ENCODE data around the gene WT1.

The WT1 gene

GRCh38 chr11:32420937-32421901, 14.1 kb downstream of the WT1 start:
- DNase-seq, result peak; percentile 95

GRCh38 chr11:32420139-32420538, 15.2 kb downstream of the WT1 start:
- DNase-seq, result no peak

DNA sequence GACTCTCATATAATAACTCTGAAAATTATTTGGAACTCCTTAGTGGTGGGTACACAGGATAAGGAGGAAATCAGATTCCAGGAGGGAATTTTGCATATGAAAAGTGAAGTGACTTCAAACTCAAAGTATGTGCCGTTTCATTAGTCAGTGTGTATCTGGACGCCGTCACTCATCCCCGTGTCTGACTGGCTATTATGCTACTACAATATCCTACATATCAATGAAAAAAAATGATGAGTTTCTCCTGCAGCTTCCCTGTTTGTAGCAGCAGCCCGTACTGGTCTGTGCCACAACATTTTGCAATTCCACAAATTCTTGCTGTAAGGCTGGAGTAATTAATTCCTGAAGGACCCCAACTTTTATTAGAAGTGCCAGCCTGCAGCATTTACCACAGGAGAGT, 16.5 kb downstream of the WT1 start:
- no peak for DNase-seq

GRCh38 chr11:32417806-32418205, 17.5 kb downstream of the WT1 start:
- no peak for DNase-seq

GRCh38 chr11:32416301-32416700, 19.0 kb downstream of the WT1 start:
- DNase-seq, result no peak

- DNase-seq, result no peak
These were observed 20.4 kb downstream of the WT1 start for GRCh38 chr11:32414925-32415324.

DNA sequence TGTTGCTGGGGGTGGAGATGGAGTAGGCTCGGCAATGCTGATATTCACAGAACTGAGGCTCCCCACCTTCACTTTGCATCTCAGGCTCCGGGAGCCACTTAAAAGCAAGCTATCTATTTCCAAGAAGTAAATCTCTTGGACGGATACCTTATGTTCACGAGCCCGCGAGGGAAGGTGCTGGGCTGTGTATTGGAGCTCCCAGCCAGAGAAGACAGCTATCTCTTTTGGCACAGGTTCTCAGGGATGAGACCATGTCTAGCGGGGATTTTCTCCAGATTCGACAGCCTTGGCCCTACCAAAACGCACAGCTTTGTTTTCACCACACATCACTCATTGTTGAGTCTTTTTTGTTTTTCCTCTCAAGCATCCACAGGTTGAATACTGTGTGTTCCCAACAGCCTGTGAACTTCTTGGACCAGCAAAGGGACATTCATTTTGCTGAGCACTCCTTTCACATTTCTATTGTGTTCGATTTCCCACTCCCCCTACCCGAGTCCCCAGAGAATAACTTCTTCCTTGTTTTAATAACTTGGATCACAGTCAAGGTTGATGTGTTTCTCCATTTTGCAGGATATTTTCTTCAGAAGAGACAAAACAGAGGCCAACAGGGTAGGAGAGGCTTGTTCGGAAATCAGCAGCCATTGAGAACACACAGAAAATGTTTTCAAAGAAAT, 23.3 kb downstream of the WT1 start:
- DNase-seq, result no peak

- no peak for DNase-seq
These were observed 29.7 kb downstream of the WT1 start for GRCh38 chr11:32405592-32405991.

- no peak for DNase-seq
These were observed 32.5 kb downstream of the WT1 start for GRCh38 chr11:32402836-32403235.

DNA sequence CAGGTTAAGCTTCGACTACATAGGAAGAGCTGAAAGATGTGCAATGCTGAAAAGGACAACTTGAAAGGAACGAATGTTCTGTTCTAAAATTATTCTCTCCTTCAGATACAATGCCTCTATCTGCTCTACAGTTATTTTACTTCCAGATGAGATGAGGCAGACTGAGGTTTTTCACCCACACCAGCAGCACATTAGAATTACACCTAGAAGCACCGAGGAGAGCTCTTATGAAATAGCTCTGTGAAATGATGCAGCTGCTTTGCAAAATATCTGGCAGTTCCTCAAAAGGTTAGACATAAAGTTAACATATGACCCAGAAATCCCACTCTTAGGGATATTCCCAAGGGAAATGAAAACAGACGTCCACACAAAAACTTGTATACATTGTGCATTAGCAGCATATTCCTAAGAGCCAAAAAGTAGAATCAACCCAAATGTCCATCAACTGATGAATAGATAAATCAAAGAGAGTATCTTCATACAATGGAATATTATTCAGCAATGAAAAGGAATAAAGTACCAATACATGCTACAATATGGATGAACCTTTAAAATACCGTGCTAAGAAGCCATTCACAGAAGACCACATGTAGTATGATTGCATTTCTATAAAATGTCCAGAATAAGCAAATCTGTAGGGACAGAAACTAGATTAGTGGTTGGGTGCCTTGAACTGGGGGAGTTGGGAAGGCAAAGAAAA, 34.5 kb downstream of the WT1 start:
- no peak for DNase-seq

DNA sequence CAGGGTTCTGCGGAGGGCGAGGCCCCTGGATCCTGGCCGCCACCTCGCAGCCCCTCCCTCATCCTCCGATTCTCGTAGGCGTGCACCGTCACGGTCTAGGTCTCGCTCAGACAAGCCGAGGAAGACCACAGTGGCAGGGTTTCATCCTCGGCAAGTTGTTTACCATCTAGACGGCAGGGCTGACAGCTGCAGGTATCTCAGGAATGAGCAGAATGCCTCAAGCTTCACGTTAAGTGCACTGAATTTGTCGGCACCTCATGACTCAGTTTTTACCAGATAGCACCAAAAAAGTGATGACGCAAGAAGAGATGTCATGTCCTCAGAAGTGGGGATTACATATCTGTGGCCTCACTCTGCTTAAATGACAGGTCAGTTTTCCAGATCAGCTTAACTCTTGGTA, 35.1 kb downstream of the WT1 start:
- DNase-seq, result no peak

DNA sequence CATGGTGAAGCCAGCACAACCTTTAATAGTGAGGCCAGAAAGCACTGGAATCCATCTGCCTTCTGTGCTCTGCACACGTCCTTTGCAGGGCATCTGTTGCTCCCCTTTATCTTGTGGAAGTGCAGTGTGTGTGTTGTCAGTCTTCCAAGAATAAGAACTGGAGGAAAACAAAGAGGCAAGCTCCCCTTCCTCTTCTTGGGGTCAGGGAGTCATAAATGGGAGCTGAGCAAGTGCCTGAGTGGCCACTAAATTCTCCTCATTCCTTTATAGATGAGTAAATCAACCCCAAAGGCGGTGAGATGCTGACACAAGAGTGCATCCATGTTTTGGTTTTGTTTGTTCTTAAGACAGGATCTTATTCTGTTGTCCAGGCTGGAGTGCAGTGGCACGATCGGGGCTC, 38.3 kb downstream of the WT1 start:
- no peak for DNase-seq

DNA sequence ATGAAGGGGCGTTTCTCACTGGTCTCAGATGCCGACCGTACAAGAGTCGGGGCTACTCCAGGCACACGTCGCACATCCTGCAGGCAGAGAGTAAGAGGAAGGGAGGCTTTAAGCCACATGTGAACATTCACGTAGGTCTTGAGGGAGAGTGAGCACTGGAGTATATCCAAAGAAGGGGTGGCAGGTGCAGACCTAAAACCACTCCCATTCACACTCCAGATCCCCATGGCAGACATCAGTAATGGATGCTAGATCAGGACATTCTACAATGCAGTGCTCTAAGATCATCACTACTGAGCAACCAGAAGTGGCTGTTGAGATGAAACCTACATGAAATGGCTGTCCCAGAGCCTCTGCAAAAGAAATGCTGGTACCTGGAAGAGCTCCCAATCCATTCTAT, 39.0 kb downstream of the WT1 start:
- DNase-seq, result no peak

GRCh38 chr11:32395127-32395526, 40.2 kb downstream of the WT1 start:
- DNase-seq, result no peak

DNA sequence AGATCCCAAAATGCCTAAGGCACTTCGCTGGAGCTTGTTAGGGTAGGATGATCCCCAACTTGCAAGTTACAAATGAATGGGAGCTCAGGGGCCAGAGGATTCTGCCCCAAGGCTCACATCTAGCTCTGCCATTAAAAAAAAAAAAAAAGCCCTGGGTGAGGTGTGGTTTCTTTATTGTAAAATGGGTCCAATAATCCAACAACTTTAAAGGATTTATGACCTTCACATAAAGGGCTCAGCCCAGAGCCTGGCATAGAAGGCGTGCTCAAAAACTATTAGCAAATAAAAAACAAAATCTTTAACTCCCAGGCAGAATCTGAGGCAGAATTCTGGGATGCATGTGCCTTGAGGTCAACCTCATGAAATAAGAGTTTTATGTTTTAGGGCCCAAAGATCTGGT, 42.5 kb downstream of the WT1 start:
- DNase-seq, result no peak

GRCh38 chr11:32391956-32392553, 43.3 kb downstream of the WT1 start:
- peak; percentile 26 to 55 for DNase-seq

- no peak for DNase-seq
These were observed 43.9 kb downstream of the WT1 start for GRCh38 chr11:32391479-32391878.

DNA sequence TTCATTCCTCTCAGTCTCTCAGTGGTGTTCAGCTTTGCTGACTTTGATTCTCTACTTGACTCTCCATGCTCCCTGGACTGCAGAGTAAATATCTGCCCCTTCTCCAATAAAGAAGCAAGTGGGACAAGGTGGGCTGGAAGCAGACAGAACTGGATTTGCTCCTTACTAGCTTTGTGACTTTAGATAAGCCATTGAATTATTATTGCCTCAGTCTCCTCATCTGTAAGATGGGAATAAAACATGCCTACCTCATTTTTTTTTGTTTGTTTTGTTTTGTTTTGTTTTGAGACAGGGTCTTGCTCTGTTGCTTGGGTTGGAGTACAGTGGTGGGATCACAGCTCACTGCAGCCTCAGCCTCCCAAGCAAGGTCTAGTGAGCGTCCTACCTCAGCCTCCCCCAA, 44.6 kb downstream of the WT1 start:
- no peak for DNase-seq

DNA sequence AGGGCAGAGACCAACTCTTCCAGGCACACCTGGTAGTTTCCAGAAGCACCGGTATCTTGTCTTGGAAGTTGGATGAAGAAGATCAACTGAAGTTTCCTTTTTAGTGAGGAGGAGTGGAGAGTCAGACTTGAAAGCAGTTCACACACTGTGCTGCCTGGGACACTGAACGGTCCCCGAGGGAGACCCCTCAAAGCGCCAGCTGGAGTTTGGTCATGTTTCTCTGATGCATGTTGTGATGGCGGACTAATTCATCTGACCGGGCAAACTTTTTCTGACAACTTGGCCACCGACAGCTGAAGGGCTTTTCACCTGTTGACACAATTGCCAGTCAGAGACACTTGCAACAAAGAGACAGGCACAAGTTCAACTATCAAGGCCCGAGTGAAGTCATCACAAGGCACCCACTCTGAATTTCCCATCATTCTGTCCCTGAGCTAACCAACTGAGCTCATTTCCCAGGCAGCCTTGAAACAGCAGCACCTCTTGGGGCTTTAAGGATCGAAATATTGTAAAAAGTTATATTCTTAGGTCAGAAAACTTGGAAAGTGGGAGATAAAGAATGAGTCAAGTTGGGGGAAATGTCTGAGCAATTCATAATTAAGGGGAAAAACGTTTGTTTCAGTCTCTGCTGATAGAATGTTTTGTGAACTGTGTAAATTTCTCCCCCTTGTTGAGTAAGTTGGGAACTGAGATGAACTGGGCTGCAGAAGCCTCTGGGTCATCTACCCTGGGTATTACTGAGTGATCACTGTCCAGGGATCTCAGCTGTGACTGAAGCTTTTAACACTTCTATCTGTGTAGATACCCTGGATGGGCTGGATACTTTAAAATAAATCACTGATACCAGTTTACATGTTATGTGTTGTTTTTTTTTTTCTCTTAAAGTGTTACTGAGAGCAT, 46.2 kb downstream of the WT1 start:
- no peak for DNase-seq

- no peak for DNase-seq
These were observed 47.0 kb downstream of the WT1 start for GRCh38 chr11:32388365-32388764.

DNA sequence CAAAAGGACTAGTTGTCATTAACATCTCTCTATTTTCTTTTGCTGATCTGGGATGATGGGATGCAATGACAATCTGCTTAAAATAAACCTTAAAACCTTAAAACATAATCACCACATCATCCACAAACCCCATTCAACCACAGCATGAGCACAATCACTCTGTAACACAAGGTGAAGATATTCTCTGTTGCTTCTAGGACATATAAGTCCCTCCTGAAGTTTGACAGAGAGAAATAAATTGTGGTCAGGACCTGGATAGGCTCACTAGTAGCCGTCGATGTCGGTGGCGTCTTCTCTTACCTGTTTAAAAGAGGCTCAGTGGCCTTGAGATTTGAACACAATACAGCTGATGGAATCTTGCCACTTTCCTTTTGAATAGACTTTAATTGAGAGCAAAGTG, 47.9 kb downstream of the WT1 start:
- no peak for DNase-seq

- peak; percentile 30 to 56 for DNase-seq
These were observed 48.5 kb downstream of the WT1 start for GRCh38 chr11:32386770-32387377.

Data from Kasumi-1 (cell line).